Activated naive CD4-positive, alpha-beta T cell treated with Interleukin-2 at 50 U/mL for 16 hours (primary cell): ENCODE measurements around the gene TBC1D5.
"Not testable (repeated sequence)": the region's sequence is repeated elsewhere in the genome, so short reads cannot be mapped to it uniquely, and the experiment has no call there.

Source experiments
- DNase-seq: peaks from one replicate; pipeline ENCODE4 v3.0.0-alpha.2; 2020

The TBC1D5 gene

GRCh38 chr3:17639257-17639656, 103.2 kb downstream of the TBC1D5 start:
- DNase-seq, result no peak

- DNase-seq, result no peak
Observed at GRCh38 chr3:17638356-17638755, 104.1 kb downstream of the TBC1D5 start.

GRCh38 chr3:17635675-17636074, 106.8 kb downstream of the TBC1D5 start:
- not testable (repeated sequence) for DNase-seq

- no peak for DNase-seq
Observed at GRCh38 chr3:17634964-17635363, 107.5 kb downstream of the TBC1D5 start.

GRCh38 chr3:17634201-17634600, 108.2 kb downstream of the TBC1D5 start:
- DNase-seq, result no peak

- DNase-seq, result no peak
Observed at GRCh38 chr3:17632401-17633100, 109.9 kb downstream of the TBC1D5 start.

GRCh38 chr3:17631609-17632008, 110.8 kb downstream of the TBC1D5 start:
- no peak for DNase-seq

- DNase-seq, result no peak
Observed at GRCh38 chr3:17629400-17629799, 113.0 kb downstream of the TBC1D5 start.

- no peak for DNase-seq
Observed at GRCh38 chr3:17626395-17626794, 116.0 kb downstream of the TBC1D5 start.

- no peak for DNase-seq
Observed at GRCh38 chr3:17625133-17625532, 117.3 kb downstream of the TBC1D5 start.

GRCh38 chr3:17623464-17623863, 119.0 kb downstream of the TBC1D5 start:
- DNase-seq, result no peak

- DNase-seq, result no peak
Observed at GRCh38 chr3:17619968-17620367, 122.5 kb downstream of the TBC1D5 start.

- not testable (repeated sequence) for DNase-seq
Observed at GRCh38 chr3:17613017-17613416, 129.4 kb downstream of the TBC1D5 start.

- no peak for DNase-seq
Observed at GRCh38 chr3:17607905-17608304, 134.5 kb downstream of the TBC1D5 start.

- DNase-seq, result no peak
Observed at GRCh38 chr3:17605934-17606333, 136.5 kb downstream of the TBC1D5 start.

GRCh38 chr3:17605032-17605431, 137.4 kb downstream of the TBC1D5 start:
- DNase-seq, result no peak

- DNase-seq, result no peak
Observed at GRCh38 chr3:17602126-17602525, 140.3 kb downstream of the TBC1D5 start.

GRCh38 chr3:17592956-17593355, 149.5 kb downstream of the TBC1D5 start:
- DNase-seq, result no peak

- no peak for DNase-seq
Observed at GRCh38 chr3:17590465-17590864, 152.0 kb downstream of the TBC1D5 start.

GRCh38 chr3:17589888-17590287, 152.5 kb downstream of the TBC1D5 start:
- DNase-seq, result no peak

- DNase-seq, result no peak
Observed at GRCh38 chr3:17588422-17588821, 154.0 kb downstream of the TBC1D5 start.

- DNase-seq, result no peak
Observed at GRCh38 chr3:17585394-17586325, 156.8 kb downstream of the TBC1D5 start.

- DNase-seq, result no peak
Observed at GRCh38 chr3:17584066-17584465, 158.4 kb downstream of the TBC1D5 start.

- DNase-seq, result no peak
Observed at GRCh38 chr3:17583530-17583929, 158.9 kb downstream of the TBC1D5 start.
